Measurements from ENCODE around the gene ZMAT3. TPM values are rescaled to one million over a fixed set of nuclear protein-coding genes. Genes with fewer than 3 reads are reported as not detected.
A peak's percentile ranks its signal among the peaks of the same experiment; 100 is the strongest.

Gene ZMAT3
- polyA plus RNA-seq, 6 donors from 2014 or later, result 8.3 to 26.8 (median 15.3) TPM

GRCh38 chr3:179082416-179082815 is 10.8 kb upstream of the ZMAT3 start:
- Mint-ChIP-seq H3K27ac (no peak overlapping the region), H3K4me3 (no peak overlapping the region), H3K36me3 (no peaks in the 10 kb centered on the region), H3K27me3 (no peaks in the 10 kb centered on the region), H3K4me1 (peaks cover 9 to 11% (median 9%) of the 10 kb centered on the region in 3 donors), H3K9me3 (no peaks in the 10 kb centered on the region)
- DNase-seq, result no peak
- ATAC-seq (ENCODE audit: low read depth in 2 of 2), result no peak

GRCh38 chr3:179081885-179082284 is 10.3 kb upstream of the ZMAT3 start:
- Mint-ChIP-seq H3K27me3 (no peaks in the 10 kb centered on the region), H3K4me3 (no peak overlapping the region), H3K9me3 (no peaks in the 10 kb centered on the region), H3K4me1 (peaks cover 9 to 11% (median 9%) of the 10 kb centered on the region in 3 donors), H3K36me3 (no peaks in the 10 kb centered on the region), H3K27ac (no peak overlapping the region)
- ATAC-seq (ENCODE audit: low read depth in 2 of 2), result no peak
- no peak for DNase-seq

GRCh38 chr3:179079537-179079936 is 7.9 kb upstream of the ZMAT3 start:
- Mint-ChIP-seq H3K9me3 (no peaks in the 10 kb centered on the region), H3K4me1 (peaks cover 22 to 28% (median 24%) of the 10 kb centered on the region in 3 donors), H3K27ac (no peak overlapping the region), H3K4me3 (no peak overlapping the region), H3K27me3 (no peaks in the 10 kb centered on the region), H3K36me3 (no peaks in the 10 kb centered on the region)
- DNase-seq (no peak), ATAC-seq (ENCODE audit: low read depth in 2 of 2) (no peak)

- Mint-ChIP-seq H3K27ac (peak overlapping the region in 4 of 6 donors; percentile 44 to 74 (median 54)), H3K9me3 (no peaks in the 10 kb centered on the region), H3K36me3 (no peaks in the 10 kb centered on the region), H3K4me1 (peaks cover 26 to 40% (median 31%) of the 10 kb centered on the region in 3 donors), H3K4me3 (no peak overlapping the region), H3K27me3 (no peaks in the 10 kb centered on the region)
- ATAC-seq (ENCODE audit: low read depth in 2 of 2) (no peak), DNase-seq (no peak)
Observed at GRCh38 chr3:179076243-179077027, 4.8 kb upstream of the ZMAT3 start.

GRCh38 chr3:179074656-179075055 is 3.0 kb upstream of the ZMAT3 start:
- DNase-seq (peak; percentile 78), ATAC-seq (ENCODE audit: low read depth in 2 of 2) (peak; percentile 73 to 77)
- Mint-ChIP-seq H3K4me1 (peaks cover 34 to 46% (median 40%) of the 10 kb centered on the region in 3 donors), H3K9me3 (no peaks in the 10 kb centered on the region), H3K36me3 (no peaks in the 10 kb centered on the region), H3K27ac (peak overlapping the region; percentile 52 to 96 (median 76)), H3K27me3 (no peaks in the 10 kb centered on the region), H3K4me3 (peak overlapping the region in 6 of 8 donors; percentile 19 to 97 (median 74))

- Mint-ChIP-seq H3K27me3 (no peaks in the 10 kb centered on the region), H3K4me1 (peaks cover 38 to 54% (median 47%) of the 10 kb centered on the region in 3 donors), H3K9me3 (no peaks in the 10 kb centered on the region), H3K4me3 (peak overlapping the region in 7 of 8 donors; percentile 19 to 97 (median 65)), H3K27ac (peak overlapping the region; percentile 52 to 96 (median 82)), H3K36me3 (no peaks in the 10 kb centered on the region)
- DNase-seq, result no peak
- ATAC-seq (ENCODE audit: low read depth in 2 of 2), result no peak
Observed at GRCh38 chr3:179073816-179074215, 2.2 kb upstream of the ZMAT3 start.

- ATAC-seq (ENCODE audit: low read depth in 2 of 2), result peak; percentile 24 to 27
- Mint-ChIP-seq H3K4me1 (peaks cover 38 to 59% (median 55%) of the 10 kb centered on the region in 3 donors), H3K4me3 (peak overlapping the region; percentile 91 to 97 (median 95)), H3K9me3 (no peaks in the 10 kb centered on the region), H3K27ac (peak overlapping the region; percentile 76 to 96 (median 93)), H3K27me3 (no peaks in the 10 kb centered on the region), H3K36me3 (peaks cover 0 to under 1% of the 10 kb centered on the region in 2 donors)
- DNase-seq, result no peak
Observed at GRCh38 chr3:179072100-179072438, 460 bp upstream of the ZMAT3 start.

GRCh38 chr3:179071027-179071322 is 634 bp downstream of the ZMAT3 start:
- Mint-ChIP-seq H3K27ac (peak overlapping the region; percentile 92 to 98 (median 96)), H3K9me3 (no peaks in the 10 kb centered on the region), H3K27me3 (no peaks in the 10 kb centered on the region), H3K4me1 (peaks cover 39 to 57% (median 57%) of the 10 kb centered on the region in 3 donors), H3K36me3 (peaks cover 0 to 6% of the 10 kb centered on the region in 2 donors), H3K4me3 (peak overlapping the region; percentile 91 to 97 (median 95))
- ATAC-seq (ENCODE audit: low read depth in 2 of 2) (no peak), DNase-seq (no peak)

- peaks cover 2 to 7% of the 10 kb centered on the region in 2 donors for H3K36me3 Mint-ChIP-seq
- peaks cover 34 to 53% (median 47%) of the 10 kb centered on the region in 3 donors for H3K4me1 Mint-ChIP-seq
- DNase-seq, result no peak
- no peak for ATAC-seq (ENCODE audit: low read depth in 2 of 2)
- peak overlapping the region in 1 of 8 donors; percentile 57 for H3K4me3 Mint-ChIP-seq
- peak overlapping the region in 1 of 6 donors; percentile 95 for H3K27ac Mint-ChIP-seq
- no peaks in the 10 kb centered on the region for H3K27me3 Mint-ChIP-seq
- H3K9me3 Mint-ChIP-seq, result no peaks in the 10 kb centered on the region
Observed at GRCh38 chr3:179069762-179070390, 1.7 kb downstream of the ZMAT3 start.

- DNase-seq, result peak; percentile 38
- Mint-ChIP-seq H3K27me3 (no peaks in the 10 kb centered on the region), H3K9me3 (no peaks in the 10 kb centered on the region), H3K36me3 (peaks cover 10 to 14% of the 10 kb centered on the region in 2 donors), H3K4me3 (peak overlapping the region in 2 of 8 donors; percentile 56 to 57), H3K4me1 (peaks cover 34 to 52% (median 38%) of the 10 kb centered on the region in 3 donors), H3K27ac (peak overlapping the region in 2 of 6 donors; percentile 20 to 31)
- ATAC-seq (ENCODE audit: low read depth in 2 of 2), result no peak
Observed at GRCh38 chr3:179068779-179069530, 2.7 kb downstream of the ZMAT3 start.

- DNase-seq, result no peak
- no peaks in the 10 kb centered on the region for H3K9me3 Mint-ChIP-seq
- H3K36me3 Mint-ChIP-seq, result peaks cover 10 to 14% of the 10 kb centered on the region in 2 donors
- H3K27ac Mint-ChIP-seq, result peak overlapping the region in 3 of 6 donors; percentile 9 to 64 (median 49)
- H3K4me1 Mint-ChIP-seq, result peaks cover 25 to 43% (median 27%) of the 10 kb centered on the region in 3 donors
- ATAC-seq (ENCODE audit: low read depth in 2 of 2), result no peak
- no peak overlapping the region for H3K4me3 Mint-ChIP-seq
- H3K27me3 Mint-ChIP-seq, result no peaks in the 10 kb centered on the region
Observed at GRCh38 chr3:179067839-179068238, 3.8 kb downstream of the ZMAT3 start.

- DNase-seq (no peak), ATAC-seq (ENCODE audit: low read depth in 2 of 2) (no peak)
- Mint-ChIP-seq H3K27ac (no peak overlapping the region), H3K27me3 (no peaks in the 10 kb centered on the region), H3K4me1 (peaks cover 25 to 48% (median 26%) of the 10 kb centered on the region in 3 donors), H3K4me3 (no peak overlapping the region), H3K9me3 (no peaks in the 10 kb centered on the region), H3K36me3 (peaks cover 10 to 14% of the 10 kb centered on the region in 2 donors)
Observed at GRCh38 chr3:179067291-179067690, 4.3 kb downstream of the ZMAT3 start.

- peaks cover 20 to 28% of the 10 kb centered on the region in 2 donors for H3K36me3 Mint-ChIP-seq
Observed at GRCh38 chr3:179063945-179064560, 7.6 kb downstream of the ZMAT3 start.

More at GRCh38 chr3:179063945-179064560, 7.6 kb downstream of the ZMAT3 start:
- DNase-seq, result no peak
- peak overlapping the region in 1 of 6 donors; percentile 87 for H3K27ac Mint-ChIP-seq
- H3K9me3 Mint-ChIP-seq, result no peaks in the 10 kb centered on the region
- no peaks in the 10 kb centered on the region for H3K27me3 Mint-ChIP-seq
- ATAC-seq (ENCODE audit: low read depth in 2 of 2), result no peak
- peaks cover 28 to 66% (median 31%) of the 10 kb centered on the region in 3 donors for H3K4me1 Mint-ChIP-seq
- no peak overlapping the region for H3K4me3 Mint-ChIP-seq

All from naive B cell (primary cell).